OCI-LY7 (cell line): ENCODE data around the gene PPP2R2B. TPM values are rescaled to one million over a fixed set of nuclear protein-coding genes. Genes with fewer than 3 reads are reported as not detected.

Experiments used
- BruUV-seq: library from RNA; stranded (reverse); fragments of 400-500 nt; replicated peaks from 2 replicates; lab custom pipeline; 2021; lab: Mats Ljungman, UMichigan
- CTCF ChIA-PET: fragments of 300-600 bp; sonication (Branson Sonifier 250); formaldehyde crosslinking; loops from one replicate; lab custom pipeline; 2022; ENCODE audit warnings: antibody characterized with exemption; ENCODE audit not compliant: unreplicated experiment; lab: Charles Lee
- POLR2A ChIA-PET: fragments of 300-600 bp; sonication (Branson Sonifier 250); formaldehyde crosslinking; loops from one replicate; lab custom pipeline; 2022; ENCODE audit warnings: antibody characterized with exemption; lab: Charles Lee
- DNase-seq: peaks from one replicate; pipeline ENCODE4 v3.0.0-alpha.2; 2015; ENCODE audit warnings: low spot score
- H2AFZ ChIP-seq: fragments of 200-600 bp; sonication (generic), shearing (Covaris generic); 2 replicates; pipeline ENCODE4 v1.6.1; 2014; ENCODE audit warnings: mild to moderate bottlenecking, antibody characterized with exemption, low read length, moderate library complexity
- H3K27ac ChIP-seq: fragments of 200-600 bp; sonication (generic); 2 replicates; pipeline ENCODE4 v1.5.1; 2014; ENCODE audit warnings: mixed run types, low read depth, mild to moderate bottlenecking, moderate library complexity, low read length, inconsistent platforms; ENCODE audit not compliant: poor library complexity, severe bottlenecking
- H3K36me3 ChIP-seq: fragments of 200-600 bp; sonication (generic); 2 replicates; pipeline ENCODE4 v1.6.1; 2014; ENCODE audit warnings: mild to moderate bottlenecking, antibody characterized with exemption, low read length, moderate library complexity, mixed read lengths; ENCODE audit not compliant: insufficient read depth
- H3K4me1 ChIP-seq: fragments of 200-600 bp; sonication (generic); 2 replicates; pipeline ENCODE4 v1.5.1; 2014; ENCODE audit warnings: mild to moderate bottlenecking, low read length; ENCODE audit not compliant: insufficient read depth, poor library complexity, severe bottlenecking
- H3K4me2 ChIP-seq: fragments of 200-600 bp; sonication (generic); 2 replicates; pipeline ENCODE4 v1.6.1; 2014; ENCODE audit warnings: mild to moderate bottlenecking, low read length
- H3K4me3 ChIP-seq: fragments of 200-600 bp; sonication (generic); 2 replicates; pipeline ENCODE4 v1.5.1; 2014; ENCODE audit warnings: mild to moderate bottlenecking, low read depth, low read length; ENCODE audit not compliant: poor library complexity, severe bottlenecking
- H3K79me2 ChIP-seq: fragments of 200-600 bp; sonication (generic); 2 replicates; pipeline ENCODE4 v1.6.1; 2016; ENCODE audit warnings: low read depth, mild to moderate bottlenecking, low read length, moderate library complexity, mixed read lengths; ENCODE audit not compliant: insufficient read depth
- H3K9me2 ChIP-seq: fragments of 200-600 bp; sonication (generic); 2 replicates; pipeline ENCODE4 v1.6.1; 2016; ENCODE audit warnings: mild to moderate bottlenecking, low read length, mixed read lengths; ENCODE audit not compliant: insufficient read depth
- H3K9me3 ChIP-seq: fragments of 200-600 bp; sonication (generic); 2 replicates; pipeline ENCODE4 v1.6.1; 2014; ENCODE audit warnings: mild to moderate bottlenecking, mixed run types, low read length, mixed read lengths
- H4K20me1 ChIP-seq: fragments of 200-600 bp; sonication (generic); 2 replicates; pipeline ENCODE4 v1.6.1; 2014; ENCODE audit warnings: mild to moderate bottlenecking, antibody characterized with exemption, low read length, moderate library complexity, mixed read lengths; ENCODE audit not compliant: insufficient read depth
- EZH2phosphoT487 ChIP-seq: fragments of 200-600 bp; sonication (generic); IDR thresholded peaks from 2 replicates; pipeline ENCODE4 v1.6.1; 2018; ENCODE audit warnings: low read depth, borderline replicate concordance, mild to moderate bottlenecking, mixed run types, antibody characterized with exemption, low read length, moderate library complexity, mixed read lengths
- intact Hi-C: fragments of 100-400 bp; cut with micrococcal nuclease; formaldehyde crosslinking; loops from one replicate; pipeline ENCODE4 v1.10.0; 2022; ENCODE audit not compliant: unreplicated experiment
- total RNA-seq, 2 experiments: library from RNA; depleted of rRNA in 1 of 2; stranded (reverse); fragments of >200 nt in 1 of 2; shearing (Covaris generic) in 1 of 2; gene quantifications; 2 replicates each; pipeline ENCODE4 v1.2.3, GENCODE V29; 2014 to 2022
- TF ChIP-seq, protein P1 (sequence below): fragments of 200-600 bp; sonication (generic); conservative IDR thresholded peaks from 2 replicates; pipeline ENCODE4 v1.5.1; 2014; ENCODE audit warnings: mild to moderate bottlenecking, antibody characterized with exemption, low read length, moderate library complexity, mixed read lengths

The PPP2R2B gene
- total RNA-seq, 2 experiments from 2014 or later = not detected

DNA sequence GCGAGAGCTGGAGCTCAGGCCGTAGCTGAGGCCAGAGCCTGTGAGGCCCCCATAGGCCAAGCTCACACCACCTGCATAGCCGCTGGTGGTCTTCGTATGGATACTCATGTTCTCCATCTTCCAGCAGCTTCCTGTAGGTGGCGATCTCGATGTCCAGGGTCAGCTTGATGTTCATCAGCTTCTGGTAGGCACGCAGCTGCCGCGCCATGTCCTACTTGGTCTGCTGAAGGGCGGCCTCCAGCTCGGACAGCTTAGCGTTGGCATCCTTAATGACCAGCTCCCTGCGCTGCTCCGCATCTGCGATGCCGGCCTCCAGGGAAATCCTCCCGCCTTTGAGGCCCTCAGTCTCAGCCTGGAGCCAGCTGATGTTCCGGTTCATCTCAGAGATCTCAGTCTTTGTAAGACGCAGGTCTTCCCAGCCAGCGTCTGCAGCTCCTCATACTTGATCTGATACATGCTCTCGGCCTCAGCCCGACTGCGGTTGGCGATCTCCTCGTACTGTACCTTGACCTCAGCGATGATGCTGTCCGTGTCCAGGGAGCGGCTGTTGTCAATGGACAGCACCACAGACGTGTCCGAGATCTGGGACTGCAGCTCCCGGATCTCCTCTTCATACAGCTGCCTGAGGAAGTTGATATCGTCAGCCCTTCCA is 172.1 kb downstream of the PPP2R2B start:
- no peaks in the 10 kb centered on the region for H3K79me2 ChIP-seq
- H3K27ac ChIP-seq = no peak overlapping the region
- ChIA-PET CTCF (no interaction called here), POLR2A (no interaction called here)
- no peaks in the 10 kb centered on the region for H3K9me3 ChIP-seq
- H4K20me1 ChIP-seq = no peaks in the 10 kb centered on the region
- TF ChIP-seq EZH2phosphoT487 = no peak
- TF ChIP-seq, protein P1, sequence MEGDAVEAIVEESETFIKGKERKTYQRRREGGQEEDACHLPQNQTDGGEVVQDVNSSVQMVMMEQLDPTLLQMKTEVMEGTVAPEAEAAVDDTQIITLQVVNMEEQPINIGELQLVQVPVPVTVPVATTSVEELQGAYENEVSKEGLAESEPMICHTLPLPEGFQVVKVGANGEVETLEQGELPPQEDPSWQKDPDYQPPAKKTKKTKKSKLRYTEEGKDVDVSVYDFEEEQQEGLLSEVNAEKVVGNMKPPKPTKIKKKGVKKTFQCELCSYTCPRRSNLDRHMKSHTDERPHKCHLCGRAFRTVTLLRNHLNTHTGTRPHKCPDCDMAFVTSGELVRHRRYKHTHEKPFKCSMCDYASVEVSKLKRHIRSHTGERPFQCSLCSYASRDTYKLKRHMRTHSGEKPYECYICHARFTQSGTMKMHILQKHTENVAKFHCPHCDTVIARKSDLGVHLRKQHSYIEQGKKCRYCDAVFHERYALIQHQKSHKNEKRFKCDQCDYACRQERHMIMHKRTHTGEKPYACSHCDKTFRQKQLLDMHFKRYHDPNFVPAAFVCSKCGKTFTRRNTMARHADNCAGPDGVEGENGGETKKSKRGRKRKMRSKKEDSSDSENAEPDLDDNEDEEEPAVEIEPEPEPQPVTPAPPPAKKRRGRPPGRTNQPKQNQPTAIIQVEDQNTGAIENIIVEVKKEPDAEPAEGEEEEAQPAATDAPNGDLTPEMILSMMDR = peak; percentile 48
- no peak overlapping the region for H3K4me3 ChIP-seq
- no peak overlapping the region for H2AFZ ChIP-seq
- H3K4me1 ChIP-seq = no peaks in the 10 kb centered on the region
- no TSS peak for BruUV-seq
- no peak overlapping the region for H3K4me2 ChIP-seq
- intact Hi-C loops = no loop called here
- H3K36me3 ChIP-seq = no peaks in the 10 kb centered on the region
- no peaks in the 10 kb centered on the region for H3K9me2 ChIP-seq
- DNase-seq = peak; percentile 1

DNA sequence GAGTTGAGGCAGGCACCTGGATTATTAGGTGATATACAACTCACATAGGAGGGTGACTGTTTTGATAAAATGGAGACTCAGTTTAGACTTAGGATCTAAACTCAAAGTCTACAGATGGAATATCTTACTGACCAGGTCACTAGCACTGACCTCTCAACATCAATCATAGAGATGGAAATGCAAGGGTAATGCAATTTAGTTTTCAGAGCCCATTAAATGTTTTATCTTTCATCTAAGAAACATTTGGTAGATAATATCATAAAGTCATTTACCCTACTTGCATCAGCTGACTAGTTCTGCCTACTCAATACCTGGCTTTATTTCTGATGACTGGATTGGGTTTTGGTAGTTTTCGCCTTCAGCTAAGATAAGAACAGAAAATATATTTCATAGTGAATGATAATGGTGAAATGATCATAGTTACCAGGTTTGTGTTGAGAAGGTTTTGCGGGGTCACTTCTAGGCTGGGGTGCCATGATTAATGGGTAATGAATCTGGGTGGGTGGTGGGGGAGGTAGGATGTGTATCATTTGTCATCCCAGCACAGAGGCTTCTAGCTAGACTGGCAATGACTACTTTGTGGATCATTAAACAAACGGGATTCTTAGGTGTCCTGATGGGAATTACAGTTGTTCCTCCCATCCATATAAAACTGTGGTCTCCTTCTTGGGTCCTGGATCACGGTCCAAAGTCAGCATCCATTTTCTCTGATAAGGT is 173.4 kb downstream of the PPP2R2B start:
- H3K9me2 ChIP-seq = no peaks in the 10 kb centered on the region
- no peak overlapping the region for H3K27ac ChIP-seq
- intact Hi-C loops = no loop called here
- H3K4me1 ChIP-seq = no peaks in the 10 kb centered on the region
- no peak for DNase-seq
- H3K79me2 ChIP-seq = no peaks in the 10 kb centered on the region
- no peak for TF ChIP-seq EZH2phosphoT487
- TF ChIP-seq, protein P1 = no peak
- ChIA-PET POLR2A (interaction anchor here (0.6 kb wide), 2 partner anchors 153 to 255 kb away, joined by 4 to 5 read pairs; no protein-coding TSS in a partner anchor), CTCF (no interaction called here)
- H3K9me3 ChIP-seq = no peaks in the 10 kb centered on the region
- H4K20me1 ChIP-seq = no peaks in the 10 kb centered on the region
- H2AFZ ChIP-seq = no peak overlapping the region
- H3K36me3 ChIP-seq = no peaks in the 10 kb centered on the region
- BruUV-seq = no TSS peak
- H3K4me2 ChIP-seq = no peak overlapping the region
- no peak overlapping the region for H3K4me3 ChIP-seq

DNA sequence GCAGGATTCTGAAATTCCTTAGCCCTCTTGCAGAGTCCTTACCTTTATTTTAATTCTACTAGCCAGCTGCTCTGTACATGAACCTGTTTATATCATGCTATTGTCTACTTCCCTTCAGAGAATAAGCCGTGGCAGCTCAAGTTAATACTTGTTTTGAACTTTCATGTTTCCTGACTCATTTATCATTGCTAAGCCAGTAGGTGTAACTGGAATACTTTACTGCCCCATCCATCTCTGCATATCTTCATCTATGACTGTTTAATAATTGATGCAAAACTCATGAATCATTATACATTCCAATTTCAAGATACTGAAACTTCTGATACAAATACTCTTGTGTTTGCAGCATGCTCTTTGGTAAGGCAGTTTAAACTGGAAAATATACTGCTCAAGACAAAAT is 174.7 kb downstream of the PPP2R2B start:
- intact Hi-C loops = no loop called here
- no peaks in the 10 kb centered on the region for H3K9me2 ChIP-seq
- DNase-seq = no peak
- no peak overlapping the region for H3K27ac ChIP-seq
- no peaks in the 10 kb centered on the region for H3K79me2 ChIP-seq
- no peak for TF ChIP-seq EZH2phosphoT487
- TF ChIP-seq, protein P1 = no peak
- H3K4me1 ChIP-seq = no peaks in the 10 kb centered on the region
- H3K9me3 ChIP-seq = no peaks in the 10 kb centered on the region
- H4K20me1 ChIP-seq = no peaks in the 10 kb centered on the region
- no peak overlapping the region for H3K4me3 ChIP-seq
- H2AFZ ChIP-seq = no peak overlapping the region
- ChIA-PET POLR2A (interaction anchor here (0.6 kb wide), 1 partner anchor 110 kb away, joined by 10 read pairs; no protein-coding TSS in a partner anchor), CTCF (no interaction called here)
- H3K36me3 ChIP-seq = no peaks in the 10 kb centered on the region
- no peak overlapping the region for H3K4me2 ChIP-seq
- no TSS peak for BruUV-seq
